ENCODE results near the gene ZFP2.

Gene ZFP2

DNA sequence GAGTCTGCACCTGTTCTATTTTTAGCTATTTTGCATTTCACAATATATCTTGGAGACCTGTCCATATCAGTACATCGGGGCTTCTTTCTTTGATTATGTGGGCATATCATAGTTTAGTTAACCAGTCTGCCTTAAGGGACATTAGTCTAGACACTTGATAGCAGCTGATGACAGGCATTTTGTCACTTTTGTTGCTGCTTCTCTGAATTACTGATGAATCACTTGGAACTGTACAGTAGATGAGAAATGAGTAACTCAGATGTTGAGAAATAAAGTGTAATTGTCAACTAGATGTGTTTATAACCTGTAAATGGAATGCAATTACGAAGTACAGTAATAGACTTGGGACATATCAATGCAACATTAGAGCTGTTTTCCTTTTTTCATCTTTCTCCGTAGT lies 7.1 kb downstream of the ZFP2 start:
- Histone ChIP-seq H3K9ac (ENCODE audit: insufficient read length, low read depth) (no peak overlapping the region), H3K27me3 (ENCODE audit: insufficient read depth, insufficient read length) (no peaks in the 10 kb centered on the region), H3K9me3 (ENCODE audit: insufficient read depth, low read length) (no peaks in the 10 kb centered on the region; the same call in 1 of the 2 replicates), H3K4me3 (ENCODE audit: insufficient read length, low read depth) (no peak overlapping the region), H3K4me1 (ENCODE audit: insufficient read depth, insufficient read length) (no peaks in the 10 kb centered on the region), H3K36me3 (ENCODE audit: insufficient read depth, insufficient read length, low read length) (no peaks in the 10 kb centered on the region)
- DNase-seq (ENCODE audit: low read depth, low spot score) = no peak
- TF ChIP-seq ZNF274 (IDR thresholded peaks at IDR 0.05; ENCODE audit: low read depth, low read length) (no peak), YY1 (IDR thresholded peaks at IDR 0.05; ENCODE audit: insufficient read depth, insufficient read length) (no peak), SUZ12 (IDR thresholded peaks at IDR 0.05; ENCODE audit: extremely low read depth, insufficient read depth, insufficient read length) (no peak)

GRCh38 chr5:178931846-178932760 lies 36.4 kb downstream of the ZFP2 start:
- H3K4me1 ChIP-seq (ENCODE audit: insufficient read depth, insufficient read length) = no peaks in the 10 kb centered on the region
- peak; percentile 95 for TF ChIP-seq ZNF274 (IDR thresholded peaks at IDR 0.05; ENCODE audit: low read depth, low read length)
- TF ChIP-seq YY1 (IDR thresholded peaks at IDR 0.05; ENCODE audit: insufficient read depth, insufficient read length) = no peak
- TF ChIP-seq SUZ12 (IDR thresholded peaks at IDR 0.05; ENCODE audit: extremely low read depth, insufficient read depth, insufficient read length) = no peak
- peaks cover 97% of the 10 kb centered on the region for H3K9me3 ChIP-seq (ENCODE audit: insufficient read depth, low read length)
- H3K9ac ChIP-seq (ENCODE audit: insufficient read length, low read depth) = no peak overlapping the region
- H3K36me3 ChIP-seq (ENCODE audit: insufficient read depth, insufficient read length, low read length) = no peaks in the 10 kb centered on the region
- no peak overlapping the region for H3K4me3 ChIP-seq (ENCODE audit: insufficient read length, low read depth)
- no peak for DNase-seq (ENCODE audit: low read depth, low spot score)
- no peaks in the 10 kb centered on the region for H3K27me3 ChIP-seq (ENCODE audit: insufficient read depth, insufficient read length)

- Histone ChIP-seq H3K27me3 (ENCODE audit: insufficient read depth, insufficient read length) (no peaks in the 10 kb centered on the region), H3K36me3 (ENCODE audit: insufficient read depth, insufficient read length, low read length) (peaks cover 52% of the 10 kb centered on the region), H3K4me3 (ENCODE audit: insufficient read length, low read depth) (peak within 1 kb of the TSS; percentile 89), H3K9ac (ENCODE audit: insufficient read length, low read depth) (peak within 1 kb of the TSS; percentile 93), H3K9me3 (ENCODE audit: insufficient read depth, low read length) (peaks cover 59% of the 10 kb centered on the region), H3K4me1 (ENCODE audit: insufficient read depth, insufficient read length) (no peaks in the 10 kb centered on the region)
- no peak for TF ChIP-seq ZNF274 (IDR thresholded peaks at IDR 0.05; ENCODE audit: low read depth, low read length)
- TF ChIP-seq SUZ12 (IDR thresholded peaks at IDR 0.05; ENCODE audit: extremely low read depth, insufficient read depth, insufficient read length) = no peak
- no peak for TF ChIP-seq YY1 (IDR thresholded peaks at IDR 0.05; ENCODE audit: insufficient read depth, insufficient read length)
- DNase-seq (ENCODE audit: low read depth, low spot score) = peak; percentile 94
These were observed 45.1 kb downstream of the ZFP2 start, which contains the start of gene ZNF454 for GRCh38 chr5:178940569-178941360. TSS of gene ZNF454 (plus strand) at chr5:178941198. CDS start at chr5:178942792, 1,594 bp downstream.

GRCh38 chr5:178941361-178941760 lies 45.6 kb downstream of the ZFP2 start:
- TF ChIP-seq SUZ12 (IDR thresholded peaks at IDR 0.05; ENCODE audit: extremely low read depth, insufficient read depth, insufficient read length) (no peak), YY1 (IDR thresholded peaks at IDR 0.05; ENCODE audit: insufficient read depth, insufficient read length) (no peak), ZNF274 (IDR thresholded peaks at IDR 0.05; ENCODE audit: low read depth, low read length) (no peak)
- Histone ChIP-seq H3K9me3 (ENCODE audit: insufficient read depth, low read length) (peaks cover 54% of the 10 kb centered on the region), H3K4me3 (ENCODE audit: insufficient read length, low read depth) (peak overlapping the region; percentile 89), H3K9ac (ENCODE audit: insufficient read length, low read depth) (peak overlapping the region; percentile 93), H3K36me3 (ENCODE audit: insufficient read depth, insufficient read length, low read length) (peaks cover 58% of the 10 kb centered on the region), H3K4me1 (ENCODE audit: insufficient read depth, insufficient read length) (no peaks in the 10 kb centered on the region), H3K27me3 (ENCODE audit: insufficient read depth, insufficient read length) (no peaks in the 10 kb centered on the region)
- DNase-seq (ENCODE audit: low read depth, low spot score) = no peak

DNA sequence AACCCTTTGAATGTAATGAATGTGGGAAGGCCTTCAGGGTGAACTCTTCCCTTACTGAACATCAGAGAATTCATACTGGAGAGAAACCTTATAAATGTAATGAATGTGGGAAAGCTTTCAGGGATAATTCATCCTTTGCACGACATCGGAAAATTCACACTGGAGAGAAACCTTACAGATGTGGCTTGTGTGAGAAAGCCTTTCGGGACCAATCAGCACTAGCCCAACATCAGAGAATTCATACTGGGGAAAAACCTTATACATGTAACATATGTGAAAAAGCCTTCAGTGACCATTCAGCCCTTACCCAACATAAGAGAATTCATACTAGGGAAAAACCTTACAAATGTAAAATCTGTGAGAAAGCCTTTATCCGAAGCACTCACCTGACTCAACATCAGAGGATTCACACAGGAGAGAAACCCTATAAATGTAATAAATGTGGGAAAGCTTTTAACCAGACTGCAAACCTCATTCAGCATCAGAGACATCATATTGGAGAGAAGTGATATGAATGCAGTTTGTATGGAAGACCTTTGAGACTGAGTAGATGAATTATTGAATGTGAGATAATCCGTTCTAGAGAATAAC lies 69.8 kb downstream of the ZFP2 start:
- Histone ChIP-seq H3K9me3 (ENCODE audit: insufficient read depth, low read length) (peaks cover 96% of the 10 kb centered on the region), H3K9ac (ENCODE audit: insufficient read length, low read depth) (no peak overlapping the region), H3K4me1 (ENCODE audit: insufficient read depth, insufficient read length) (no peaks in the 10 kb centered on the region), H3K36me3 (ENCODE audit: insufficient read depth, insufficient read length, low read length) (peaks cover 21% of the 10 kb centered on the region), H3K27me3 (ENCODE audit: insufficient read depth, insufficient read length) (no peaks in the 10 kb centered on the region), H3K4me3 (ENCODE audit: insufficient read length, low read depth) (no peak overlapping the region)
- TF ChIP-seq YY1 (IDR thresholded peaks at IDR 0.05; ENCODE audit: insufficient read depth, insufficient read length) = no peak
- peak; percentile 97 for TF ChIP-seq ZNF274 (IDR thresholded peaks at IDR 0.05; ENCODE audit: low read depth, low read length)
- DNase-seq (ENCODE audit: low read depth, low spot score) = no peak

- DNase-seq (ENCODE audit: low read depth, low spot score) = no peak
These were observed 85.7 kb downstream of the ZFP2 start for GRCh38 chr5:178981381-178981780.

More at GRCh38 chr5:178981381-178981780, 85.7 kb downstream of the ZFP2 start:
- TF ChIP-seq YY1 (IDR thresholded peaks at IDR 0.05; ENCODE audit: insufficient read depth, insufficient read length) (no peak), ZNF274 (IDR thresholded peaks at IDR 0.05; ENCODE audit: low read depth, low read length) (no peak), SUZ12 (IDR thresholded peaks at IDR 0.05; ENCODE audit: extremely low read depth, insufficient read depth, insufficient read length) (no peak)
- Histone ChIP-seq H3K36me3 (ENCODE audit: insufficient read depth, insufficient read length, low read length) (peaks cover 3% of the 10 kb centered on the region), H3K27me3 (ENCODE audit: insufficient read depth, insufficient read length) (no peaks in the 10 kb centered on the region), H3K4me3 (ENCODE audit: insufficient read length, low read depth) (no peak overlapping the region), H3K4me1 (ENCODE audit: insufficient read depth, insufficient read length) (no peaks in the 10 kb centered on the region), H3K9me3 (ENCODE audit: insufficient read depth, low read length) (peaks cover 55% of the 10 kb centered on the region), H3K9ac (ENCODE audit: insufficient read length, low read depth) (no peak overlapping the region)
